Osteocyte (in vitro differentiated cells): ENCODE measurements around the gene PLPP3. TPM values are rescaled to one million over a fixed set of nuclear protein-coding genes. Genes with fewer than 3 reads are reported as not detected.
"Not testable (repeated sequence)": the region's sequence is repeated elsewhere in the genome, so short reads cannot be mapped to it uniquely, and the experiment has no call there.

Experiments used
- DNase-seq: peaks from one replicate; pipeline ENCODE4 v3.0.0; 2021; ENCODE audit warnings: mixed read lengths; ENCODE audit not compliant: unreplicated experiment; ENCODE audit errors: extremely low spot score
- H3K27ac Mint-ChIP-seq: one replicate; pipeline ENCODE4 v1.8.0; 2021; ENCODE audit warnings: mild to moderate bottlenecking, mixed read lengths; ENCODE audit not compliant: unreplicated experiment
- H3K27me3 Mint-ChIP-seq: one replicate; pipeline ENCODE4 v1.8.0; 2021; ENCODE audit warnings: mixed read lengths; ENCODE audit not compliant: unreplicated experiment
- H3K36me3 Mint-ChIP-seq: one replicate; pipeline ENCODE4 v1.8.0; 2021; ENCODE audit warnings: mixed read lengths; ENCODE audit not compliant: unreplicated experiment
- H3K4me1 Mint-ChIP-seq: one replicate; pipeline ENCODE4 v1.8.0; 2021; ENCODE audit warnings: mixed read lengths; ENCODE audit not compliant: unreplicated experiment
- H3K4me3 Mint-ChIP-seq: one replicate; pipeline ENCODE4 v1.8.0; 2021; ENCODE audit warnings: mild to moderate bottlenecking, moderate library complexity, mixed read lengths; ENCODE audit not compliant: unreplicated experiment
- H3K9me3 Mint-ChIP-seq: one replicate; pipeline ENCODE4 v1.8.0; 2021; ENCODE audit warnings: mixed read lengths; ENCODE audit not compliant: unreplicated experiment
- total RNA-seq: library from RNA; stranded (reverse); gene quantifications from 2 replicates; pipeline ENCODE4 v1.2.1, GENCODE V29; 2021
- TF ChIP-seq, protein P1 (sequence below): fragments of 200-600 bp; sonication (generic); IDR thresholded peaks from 2 replicates; pipeline ENCODE4 v1.5.0; 2021; ENCODE audit warnings: antibody characterized with exemption, mild to moderate bottlenecking, moderate library complexity

Gene PLPP3
- total RNA-seq, 1 donor from 2014 or later = 157 TPM

DNA sequence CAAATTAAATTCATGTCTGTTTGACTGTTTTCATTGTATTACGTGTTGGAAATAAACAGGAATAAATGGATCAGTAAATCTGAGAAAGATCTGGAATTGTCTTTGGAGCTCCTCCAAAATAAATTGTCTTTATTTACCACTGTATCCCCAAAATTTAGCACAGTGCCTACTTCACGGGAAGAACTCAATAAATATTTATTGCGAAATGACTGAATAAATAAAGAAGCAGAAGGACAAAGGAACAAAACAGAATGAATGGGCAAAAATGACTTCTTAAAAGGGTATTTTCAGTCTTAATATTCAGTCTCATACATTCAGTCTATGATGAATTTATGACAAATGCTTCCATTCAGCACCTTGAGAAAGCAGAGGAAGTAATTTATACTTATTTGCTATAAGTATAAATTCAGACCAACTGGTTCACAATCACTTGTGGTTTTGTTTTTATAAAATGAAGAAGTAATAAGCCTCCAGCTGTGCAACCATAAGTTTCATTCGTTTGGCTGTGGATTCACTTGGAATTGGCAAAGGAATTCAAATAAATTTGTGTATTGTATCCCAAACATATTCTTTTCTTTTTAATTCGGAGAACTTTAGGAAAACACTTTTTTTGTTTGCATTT is 46.6 kb upstream of the PLPP3 start:
- DNase-seq = no peak
- Mint-ChIP-seq H3K9me3 (no peaks in the 10 kb centered on the region), H3K4me3 (no peak overlapping the region), H3K27ac (peak overlapping the region; percentile 53), H3K36me3 (no peaks in the 10 kb centered on the region), H3K27me3 (no peaks in the 10 kb centered on the region), H3K4me1 (peaks cover 37% of the 10 kb centered on the region)
- TF ChIP-seq, protein P1, sequence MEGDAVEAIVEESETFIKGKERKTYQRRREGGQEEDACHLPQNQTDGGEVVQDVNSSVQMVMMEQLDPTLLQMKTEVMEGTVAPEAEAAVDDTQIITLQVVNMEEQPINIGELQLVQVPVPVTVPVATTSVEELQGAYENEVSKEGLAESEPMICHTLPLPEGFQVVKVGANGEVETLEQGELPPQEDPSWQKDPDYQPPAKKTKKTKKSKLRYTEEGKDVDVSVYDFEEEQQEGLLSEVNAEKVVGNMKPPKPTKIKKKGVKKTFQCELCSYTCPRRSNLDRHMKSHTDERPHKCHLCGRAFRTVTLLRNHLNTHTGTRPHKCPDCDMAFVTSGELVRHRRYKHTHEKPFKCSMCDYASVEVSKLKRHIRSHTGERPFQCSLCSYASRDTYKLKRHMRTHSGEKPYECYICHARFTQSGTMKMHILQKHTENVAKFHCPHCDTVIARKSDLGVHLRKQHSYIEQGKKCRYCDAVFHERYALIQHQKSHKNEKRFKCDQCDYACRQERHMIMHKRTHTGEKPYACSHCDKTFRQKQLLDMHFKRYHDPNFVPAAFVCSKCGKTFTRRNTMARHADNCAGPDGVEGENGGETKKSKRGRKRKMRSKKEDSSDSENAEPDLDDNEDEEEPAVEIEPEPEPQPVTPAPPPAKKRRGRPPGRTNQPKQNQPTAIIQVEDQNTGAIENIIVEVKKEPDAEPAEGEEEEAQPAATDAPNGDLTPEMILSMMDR = no peak

DNA sequence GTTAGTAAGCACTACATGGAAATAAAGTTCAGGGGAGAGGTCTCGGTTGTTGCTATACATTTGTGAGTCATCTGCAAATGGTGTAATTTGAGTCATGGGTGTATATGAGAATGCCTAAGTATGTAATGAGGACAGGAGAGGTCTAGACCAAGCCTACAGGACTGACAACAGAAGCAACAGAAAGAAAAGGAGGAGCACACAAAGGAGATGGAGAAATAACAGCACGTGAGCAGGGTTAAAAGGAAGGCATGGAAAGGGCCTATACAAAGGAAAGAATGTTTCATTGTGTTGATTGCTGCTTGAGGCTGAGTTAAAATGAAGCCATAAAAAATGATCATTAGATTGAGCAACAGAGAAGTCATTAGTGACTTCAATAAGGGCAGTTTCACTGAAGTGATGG is 37.8 kb upstream of the PLPP3 start:
- peaks cover 7% of the 10 kb centered on the region for H3K4me1 Mint-ChIP-seq
- no peak for DNase-seq
- TF ChIP-seq, protein P1 = no peak
- H3K27ac Mint-ChIP-seq = no peak overlapping the region
- peaks cover under 1% of the 10 kb centered on the region for H3K27me3 Mint-ChIP-seq
- no peaks in the 10 kb centered on the region for H3K9me3 Mint-ChIP-seq
- no peak overlapping the region for H3K4me3 Mint-ChIP-seq
- H3K36me3 Mint-ChIP-seq = peaks cover 4% of the 10 kb centered on the region

DNA sequence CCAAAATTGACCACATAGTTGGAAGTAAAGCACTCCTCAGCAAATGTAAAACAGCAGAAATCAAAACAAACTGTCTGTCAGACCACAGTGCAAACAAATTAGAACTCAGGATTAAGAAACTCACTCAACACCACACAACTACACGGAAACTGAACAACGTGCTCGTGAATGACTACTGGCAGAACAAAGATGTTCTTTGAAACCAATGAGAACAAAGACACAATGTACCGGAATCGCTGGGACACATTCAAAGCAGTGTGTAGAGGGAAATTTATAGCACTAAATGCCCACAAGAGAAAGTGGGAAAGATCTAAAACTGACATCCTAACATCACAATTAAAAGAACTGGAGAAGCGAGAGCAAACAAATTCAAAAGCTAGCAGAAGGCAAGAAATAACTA is 31.4 kb upstream of the PLPP3 start:
- not testable (repeated sequence) for H3K27ac Mint-ChIP-seq, H3K4me1 Mint-ChIP-seq, H3K9me3 Mint-ChIP-seq, DNase-seq, H3K36me3 Mint-ChIP-seq, H3K4me3 Mint-ChIP-seq
- peaks cover 15% of the 10 kb centered on the region for H3K27me3 Mint-ChIP-seq

- H3K9me3 Mint-ChIP-seq, H3K4me1 Mint-ChIP-seq, H3K36me3 Mint-ChIP-seq, H3K27ac Mint-ChIP-seq, DNase-seq, H3K4me3 Mint-ChIP-seq: not testable (repeated sequence)
- H3K27me3 Mint-ChIP-seq = peaks cover 15% of the 10 kb centered on the region
Observed at GRCh38 chr1:56610097-56610496, 30.7 kb upstream of the PLPP3 start.

GRCh38 chr1:56595397-56596191 is 16.2 kb upstream of the PLPP3 start:
- H3K4me1 Mint-ChIP-seq, DNase-seq, H3K9me3 Mint-ChIP-seq, H3K4me3 Mint-ChIP-seq, H3K27me3 Mint-ChIP-seq, H3K36me3 Mint-ChIP-seq, H3K27ac Mint-ChIP-seq: not testable (repeated sequence)

DNA sequence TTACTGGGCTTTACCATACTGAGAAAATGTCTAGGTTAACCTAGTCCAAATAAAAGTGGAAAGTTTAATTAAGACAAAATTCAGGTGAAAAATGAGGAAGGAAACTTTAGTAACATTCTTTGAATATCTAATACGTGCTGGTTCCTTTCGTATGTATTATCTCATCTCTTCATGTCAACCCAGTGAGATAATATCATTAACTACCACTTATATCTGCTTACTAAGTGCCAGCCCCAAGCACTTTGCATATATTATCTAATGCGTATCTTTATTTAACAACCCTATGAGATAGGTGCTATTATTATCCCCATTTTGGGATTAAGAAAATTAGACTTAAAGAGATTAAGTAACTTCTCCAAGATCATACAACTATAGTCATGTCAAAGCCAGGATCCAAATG is 12.5 kb upstream of the PLPP3 start:
- no peak for DNase-seq
- no peaks in the 10 kb centered on the region for H3K27me3 Mint-ChIP-seq
- no peak overlapping the region for H3K27ac Mint-ChIP-seq
- H3K36me3 Mint-ChIP-seq = peaks cover 9% of the 10 kb centered on the region
- no peak overlapping the region for H3K4me3 Mint-ChIP-seq
- H3K4me1 Mint-ChIP-seq = no peaks in the 10 kb centered on the region
- TF ChIP-seq, protein P1 = no peak
- H3K9me3 Mint-ChIP-seq = peaks cover 17% of the 10 kb centered on the region
